HG02852 (cell line): ENCODE measurements around the gene SULF2.

Source experiments
- ATAC-seq: cut with Tn5 transposase; IDR thresholded peaks from one replicate; pipeline ENCODE4 v1.9.1; 2021; ENCODE audit warnings: mild to moderate bottlenecking, moderate library complexity; ENCODE audit not compliant: unreplicated experiment

SULF2 gene

GRCh38 chr20:47688385-47689381 is 96.6 kb downstream of the SULF2 start:
- no peak for ATAC-seq

GRCh38 chr20:47687095-47687987 is 97.9 kb downstream of the SULF2 start:
- no peak for ATAC-seq

GRCh38 chr20:47686545-47686944 is 98.7 kb downstream of the SULF2 start:
- ATAC-seq = no peak

- no peak for ATAC-seq
These were observed 100.8 kb downstream of the SULF2 start for GRCh38 chr20:47684306-47685080.

GRCh38 chr20:47682916-47683315 is 102.4 kb downstream of the SULF2 start:
- ATAC-seq = no peak

- no peak for ATAC-seq
These were observed 103.1 kb downstream of the SULF2 start for GRCh38 chr20:47682028-47682783.

- ATAC-seq = no peak
These were observed 104.3 kb downstream of the SULF2 start for GRCh38 chr20:47680804-47681529.

- no peak for ATAC-seq
These were observed 105.8 kb downstream of the SULF2 start for GRCh38 chr20:47679462-47679861.

GRCh38 chr20:47678536-47678935 is 106.7 kb downstream of the SULF2 start:
- no peak for ATAC-seq

GRCh38 chr20:47677635-47678453 is 107.4 kb downstream of the SULF2 start:
- no peak for ATAC-seq

- ATAC-seq = no peak
These were observed 108.2 kb downstream of the SULF2 start for GRCh38 chr20:47676912-47677634.

- ATAC-seq = no peak
These were observed 109.0 kb downstream of the SULF2 start for GRCh38 chr20:47676219-47676721.

- no peak for ATAC-seq
These were observed 109.8 kb downstream of the SULF2 start for GRCh38 chr20:47675190-47676142.

- no peak for ATAC-seq
These were observed 110.6 kb downstream of the SULF2 start for GRCh38 chr20:47674686-47675085.

GRCh38 chr20:47674145-47674544 is 111.1 kb downstream of the SULF2 start:
- ATAC-seq = no peak

- ATAC-seq = no peak
These were observed 111.7 kb downstream of the SULF2 start for GRCh38 chr20:47673671-47673955.
